IPS-15b (cell line): ENCODE data around the gene PARN.

Experiments
- H3K27me3 ChIP-seq: one replicate; pipeline ENCODE4 v1.6.1; 2013; ENCODE audit warnings: low read length; ENCODE audit not compliant: control insufficient read depth, insufficient read depth
- H3K36me3 ChIP-seq: one replicate; pipeline ENCODE4 v1.6.1; 2013; ENCODE audit warnings: low read length; ENCODE audit not compliant: control insufficient read depth, insufficient read depth
- H3K4me1 ChIP-seq: one replicate; pipeline ENCODE4 v1.6.1; 2013; ENCODE audit warnings: mild to moderate bottlenecking, low read length; ENCODE audit not compliant: control insufficient read depth, insufficient read depth
- H3K4me3 ChIP-seq: one replicate; pipeline ENCODE4 v1.5.1; 2013; ENCODE audit warnings: low read depth, low read length
- H3K9ac ChIP-seq: one replicate; pipeline ENCODE4 v1.6.1; 2013; ENCODE audit warnings: low read depth, mild to moderate bottlenecking, low read length
- H3K9me3 ChIP-seq: one replicate; pipeline ENCODE4 v1.6.1; 2013; ENCODE audit warnings: mild to moderate bottlenecking, low read length; ENCODE audit not compliant: control insufficient read depth, insufficient read depth

PARN gene

GRCh38 chr16:14501331-14502255 is 128.5 kb downstream of the PARN start:
- Histone ChIP-seq H3K9ac (no peak overlapping the region), H3K9me3 (no peaks in the 10 kb centered on the region), H3K4me1 (peaks cover 37% of the 10 kb centered on the region), H3K36me3 (no peaks in the 10 kb centered on the region), H3K4me3 (no peak overlapping the region), H3K27me3 (no peaks in the 10 kb centered on the region)

- no peak overlapping the region for H3K9ac ChIP-seq
- peaks cover 42% of the 10 kb centered on the region for H3K4me1 ChIP-seq
- H3K9me3 ChIP-seq = no peaks in the 10 kb centered on the region
Measured at GRCh38 chr16:14500791-14501190, 129.3 kb downstream of the PARN start.

GRCh38 chr16:14499110-14499509 is 130.9 kb downstream of the PARN start:
- H3K27me3 ChIP-seq = no peaks in the 10 kb centered on the region
- H3K9ac ChIP-seq = peak overlapping the region; percentile 8
- H3K4me1 ChIP-seq = peaks cover 42% of the 10 kb centered on the region
- H3K36me3 ChIP-seq = peaks cover 3% of the 10 kb centered on the region
- H3K9me3 ChIP-seq = no peaks in the 10 kb centered on the region
- H3K4me3 ChIP-seq = no peak overlapping the region

More at GRCh38 chr16:14500791-14501190, 129.3 kb downstream of the PARN start:
- H3K27me3 ChIP-seq = no peaks in the 10 kb centered on the region
- no peaks in the 10 kb centered on the region for H3K36me3 ChIP-seq
- no peak overlapping the region for H3K4me3 ChIP-seq

GRCh38 chr16:14497245-14498082 is 132.6 kb downstream of the PARN start:
- H3K4me1 ChIP-seq = peaks cover 34% of the 10 kb centered on the region
- no peak overlapping the region for H3K4me3 ChIP-seq
- H3K36me3 ChIP-seq = peaks cover 3% of the 10 kb centered on the region
- peak overlapping the region; percentile 37 for H3K9ac ChIP-seq
- no peaks in the 10 kb centered on the region for H3K27me3 ChIP-seq
- H3K9me3 ChIP-seq = no peaks in the 10 kb centered on the region

- H3K4me3 ChIP-seq = no peak overlapping the region
- H3K4me1 ChIP-seq = peaks cover 31% of the 10 kb centered on the region
- no peaks in the 10 kb centered on the region for H3K27me3 ChIP-seq
- peak overlapping the region; percentile 37 for H3K9ac ChIP-seq
- no peaks in the 10 kb centered on the region for H3K9me3 ChIP-seq
- peaks cover 3% of the 10 kb centered on the region for H3K36me3 ChIP-seq
Measured at GRCh38 chr16:14496786-14497185, 133.3 kb downstream of the PARN start.

- Histone ChIP-seq H3K4me3 (no peak overlapping the region), H3K36me3 (peaks cover 3% of the 10 kb centered on the region), H3K9ac (no peak overlapping the region), H3K4me1 (peaks cover 29% of the 10 kb centered on the region), H3K27me3 (no peaks in the 10 kb centered on the region), H3K9me3 (no peaks in the 10 kb centered on the region)
Measured at GRCh38 chr16:14496047-14496770, 133.9 kb downstream of the PARN start.

GRCh38 chr16:14495213-14496046 is 134.6 kb downstream of the PARN start:
- H3K4me1 ChIP-seq = peaks cover 25% of the 10 kb centered on the region
- H3K9ac ChIP-seq = no peak overlapping the region
- H3K27me3 ChIP-seq = no peaks in the 10 kb centered on the region
- H3K4me3 ChIP-seq = no peak overlapping the region
- H3K36me3 ChIP-seq = peaks cover 3% of the 10 kb centered on the region
- no peaks in the 10 kb centered on the region for H3K9me3 ChIP-seq

GRCh38 chr16:14494396-14494966 is 135.6 kb downstream of the PARN start:
- Histone ChIP-seq H3K9ac (no peak overlapping the region), H3K4me1 (peaks cover 25% of the 10 kb centered on the region), H3K4me3 (no peak overlapping the region), H3K27me3 (no peaks in the 10 kb centered on the region), H3K9me3 (no peaks in the 10 kb centered on the region), H3K36me3 (peaks cover 3% of the 10 kb centered on the region)

GRCh38 chr16:14493791-14494190 is 136.3 kb downstream of the PARN start:
- no peaks in the 10 kb centered on the region for H3K27me3 ChIP-seq
- peaks cover 3% of the 10 kb centered on the region for H3K36me3 ChIP-seq
- H3K4me3 ChIP-seq = no peak overlapping the region
- H3K9me3 ChIP-seq = no peaks in the 10 kb centered on the region
- H3K9ac ChIP-seq = no peak overlapping the region
- peaks cover 20% of the 10 kb centered on the region for H3K4me1 ChIP-seq

- Histone ChIP-seq H3K9ac (no peak overlapping the region), H3K27me3 (no peaks in the 10 kb centered on the region), H3K4me1 (peaks cover 13% of the 10 kb centered on the region), H3K36me3 (peaks cover 3% of the 10 kb centered on the region), H3K9me3 (no peaks in the 10 kb centered on the region), H3K4me3 (no peak overlapping the region)
Measured at GRCh38 chr16:14492614-14493013, 137.4 kb downstream of the PARN start.
